K562 (cell line): ENCODE measurements around the gene MPZL1. TPM values are rescaled to one million over a fixed set of nuclear protein-coding genes. Genes with fewer than 3 reads are reported as not detected.
A peak's percentile ranks its signal among the peaks of the same experiment; 100 is the strongest.

Source experiments
- CBFA2T3 ChIP-seq: fragments of 450-650 bp; IDR thresholded peaks from 2 replicates; pipeline ENCODE4 v1.6.1; 2017
- CBX3 ChIP-seq, 2 experiments: IDR thresholded peaks; 1 replicate in 1 of 2; 2 replicates in 1 of 2; pipeline ENCODE4 v1.6.1; 2012; ENCODE audit warnings: inconsistent platforms in 2 of 2, low read length in 2 of 2, borderline replicate concordance in 1 of 2, control low read depth in 1 of 2
- E2F1 ChIP-seq: sonication (generic); formaldehyde crosslinking; IDR thresholded peaks from 2 replicates; pipeline ENCODE4 v1.8.1; 2023; ENCODE audit warnings: mild to moderate bottlenecking, missing genetic modification reagents, moderate library complexity
- FOXA1 ChIP-seq: fragments of 450-650 bp; IDR thresholded peaks from 2 replicates; pipeline ENCODE4 v1.6.1; 2016; ENCODE audit warnings: mild to moderate bottlenecking, borderline replicate concordance
- FOXK1 ChIP-seq: sonication (generic); formaldehyde crosslinking; IDR thresholded peaks from 2 replicates; pipeline ENCODE4 v1.8.0; 2022; ENCODE audit warnings: missing genetic modification reagents, mild to moderate bottlenecking, borderline replicate concordance
- HDAC1 ChIP-seq, 2 experiments: fragments of 450-650 bp; IDR thresholded peaks; 2 replicates each; pipeline ENCODE4 v1.6.1; 2016 to 2017; ENCODE audit warnings: inconsistent platforms in 1 of 2, mild to moderate bottlenecking in 1 of 2, moderate library complexity in 1 of 2
- HMBOX1 ChIP-seq: sonication (generic); IDR thresholded peaks from 2 replicates; pipeline ENCODE4 v1.6.1; 2016
- MBD2 ChIP-seq: sonication (generic); IDR thresholded peaks from 2 replicates; pipeline ENCODE4 v1.6.1; 2016; ENCODE audit warnings: low read depth, borderline replicate concordance
- MITF ChIP-seq: IDR thresholded peaks from 2 replicates; pipeline ENCODE4 v1.6.1; 2014; ENCODE audit warnings: antibody characterized with exemption
- NCOA4 ChIP-seq: fragments of 450-650 bp; IDR thresholded peaks from 2 replicates; pipeline ENCODE4 v1.6.1; 2018; ENCODE audit warnings: mild to moderate bottlenecking; ENCODE audit not compliant: partially characterized antibody
- NR0B1 ChIP-seq: fragments of 450-650 bp; IDR thresholded peaks from one replicate; pipeline ENCODE4 v1.6.1; 2018; ENCODE audit warnings: mild to moderate bottlenecking, moderate library complexity; ENCODE audit not compliant: partially characterized antibody
- NR2F6 ChIP-seq: fragments of 450-650 bp; formaldehyde crosslinking; IDR thresholded peaks from 2 replicates; pipeline ENCODE4 v1.4.0; 2020; ENCODE audit warnings: mild to moderate bottlenecking
- POLR2AphosphoS2 ChIP-seq: IDR thresholded peaks from 2 replicates; pipeline ENCODE4 v1.6.1; 2012; ENCODE audit warnings: low read length, improper control_type of control experiment
- RBM22 ChIP-seq: fragments of 200-400 bp; formaldehyde crosslinking; IDR thresholded peaks from 2 replicates; pipeline ENCODE4 v1.6.1; 2018; ENCODE audit warnings: low read length, low read depth; ENCODE audit not compliant: poor library complexity, severe bottlenecking
- RBM25 ChIP-seq: fragments of 200-400 bp; formaldehyde crosslinking; IDR thresholded peaks from 2 replicates; pipeline ENCODE4 v1.6.1; 2018; ENCODE audit warnings: low read length, low read depth, moderate library complexity; ENCODE audit not compliant: severe bottlenecking
- SMARCA4 ChIP-seq: fragments of 450-650 bp; IDR thresholded peaks from 2 replicates; pipeline ENCODE4 v1.6.1; 2016
- STAT6 ChIP-seq: sonication (generic); formaldehyde crosslinking; IDR thresholded peaks from 2 replicates; pipeline ENCODE4 v1.8.1; 2023; ENCODE audit warnings: mild to moderate bottlenecking, missing genetic modification reagents
- TEAD1 ChIP-seq, 2 experiments: fragments of 450-650 bp in 1 of 2; sonication (generic) in 1 of 2; formaldehyde crosslinking; IDR thresholded peaks; 2 replicates each; pipeline versions ENCODE4 v1.4.0 to v1.8.0; 2020 to 2022; ENCODE audit warnings: mild to moderate bottlenecking in 2 of 2, missing genetic modification reagents in 1 of 2
- ZBTB43 ChIP-seq: sonication (generic); formaldehyde crosslinking; IDR thresholded peaks from 2 replicates; pipeline ENCODE4 v1.8.0; 2023; ENCODE audit warnings: mild to moderate bottlenecking, missing genetic modification reagents
- ZFP36 ChIP-seq: fragments of 150-350 bp; IDR thresholded peaks from 2 replicates; pipeline ENCODE4 v1.6.1; 2018; ENCODE audit warnings: low read length, low read depth; ENCODE audit not compliant: partially characterized antibody
- ZNF239 ChIP-seq: fragments of 250-450 bp; sonication (Bioruptor Pico); IDR thresholded peaks from 2 replicates; pipeline ENCODE4 v1.4.0; 2020; ENCODE audit warnings: mild to moderate bottlenecking
- polyA plus RNA-seq, 8 experiments: library from polyadenylated mRNA; depleted of rRNA in 4 of 8; stranded (reverse) in 5 of 8; unstranded in 3 of 8; fragments of >200 nt; fragmentation: Nextera tagmentation in 2 of 8; fragmentation: Illumina TruSeq in 1 of 8; extraction: Ambion mirVana in 2 of 8; extraction: Trizol in 1 of 8; gene quantifications; 2 replicates each; pipeline versions ENCODE4 v1.2.1 to v1.2.3, GENCODE V29; 2011 to 2014; ENCODE audit warnings: inconsistent platforms in 1 of 8, missing spikeins in 1 of 8
- total RNA-seq, 7 experiments: library from RNA; depleted of rRNA in 6 of 7; stranded (reverse); fragments of >200 nt in 6 of 7; fragmentation: Illumina TruSeq in 2 of 7; extraction: Trizol in 2 of 7; gene quantifications; 2 replicates each; pipeline versions ENCODE4 v1.2.1 to v1.2.3, GENCODE V29; 2011 to 2021; ENCODE audit warnings: low replicate concordance in 1 of 7

Gene MPZL1
- total and polyA plus RNA-seq, 9 of the 15 experiments (the other 6 are each of a cell fraction or from before 2014, with no cell fraction given): 14.5 to 153 (median 66.5) TPM

GRCh38 chr1:167678422-167678821, 43.4 kb upstream of the MPZL1 start (continued):
- TF ChIP-seq ZBTB43 (CRISPR knock-in tag): no peak
- TF ChIP-seq STAT6 (CRISPR knock-in tag): no peak
- TF ChIP-seq HMBOX1: no peak
- TF ChIP-seq RBM22: no peak
- TF ChIP-seq RBM25: no peak
- TF ChIP-seq MBD2: no peak
- peak; percentile 83 for TF ChIP-seq CBFA2T3
- TF ChIP-seq E2F1 (CRISPR knock-in tag): no peak
- no peak for TF ChIP-seq MITF
- no peak for TF ChIP-seq POLR2AphosphoS2
- no peak for TF ChIP-seq FOXK1 (CRISPR knock-in tag)
- no peak for TF ChIP-seq NR2F6 (CRISPR knock-in tag)
- TF ChIP-seq TEAD1 (CRISPR knock-in tag; IDR thresholded peaks at IDR 0.05): no peak
- no peak for TF ChIP-seq ZNF239 (CRISPR knock-in tag)
- no peak for TF ChIP-seq CBX3 (IDR thresholded peaks at IDR 0.05; ENCODE audit: borderline replicate concordance in 1 of 2, low read length in 2 of 2)
- TF ChIP-seq ZFP36: no peak
- no peak for TF ChIP-seq NR0B1
- TF ChIP-seq FOXA1: no peak
- TF ChIP-seq HDAC1 (IDR thresholded peaks at IDR 0.05): peak in 1 of 2 experiments; percentile 68; a peak in 1 of 4 replicates
- TF ChIP-seq NCOA4: no peak
- TF ChIP-seq SMARCA4: 0 out of 2 replicates have a peak, but pooled peaks have one; percentile 16
